Muscle of arm (tissue), 14 donors: ENCODE results near the gene IL1R2. TPM values are rescaled to one million over a fixed set of nuclear protein-coding genes. Genes with fewer than 3 reads are reported as not detected.

ENCODE experiments used
- DNase-seq: peaks from one replicate; pipeline ENCODE4 v3.0.0-alpha.2; 2013
- long read RNA-seq, 11 donors: transcript quantifications; one replicate each; lab custom pipeline, GENCODE V29; 2026
- polyA plus RNA-seq, 12 donors: library from polyadenylated mRNA; unstranded; fragments of 120-200 nt; gene quantifications; one replicate each; pipeline ENCODE4 v1.2.1, GENCODE V29; 2013; ENCODE audit not compliant: insufficient read length in 12 of 12

IL1R2 gene, protein sequence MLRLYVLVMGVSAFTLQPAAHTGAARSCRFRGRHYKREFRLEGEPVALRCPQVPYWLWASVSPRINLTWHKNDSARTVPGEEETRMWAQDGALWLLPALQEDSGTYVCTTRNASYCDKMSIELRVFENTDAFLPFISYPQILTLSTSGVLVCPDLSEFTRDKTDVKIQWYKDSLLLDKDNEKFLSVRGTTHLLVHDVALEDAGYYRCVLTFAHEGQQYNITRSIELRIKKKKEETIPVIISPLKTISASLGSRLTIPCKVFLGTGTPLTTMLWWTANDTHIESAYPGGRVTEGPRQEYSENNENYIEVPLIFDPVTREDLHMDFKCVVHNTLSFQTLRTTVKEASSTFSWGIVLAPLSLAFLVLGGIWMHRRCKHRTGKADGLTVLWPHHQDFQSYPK
- 1 to 10 TPM in 1 of 12 donors, under 1 TPM in 3, not detected in 8; 0.28 to 2.0 (median 0.54) TPM for polyA plus RNA-seq
- long read RNA-seq, donor 1, result 0 reads
- long read RNA-seq, donor 2, result 0 reads
- long read RNA-seq, donor 3, result 0 reads
- long read RNA-seq, donor 4, result 0 reads
- long read RNA-seq, donor 5, result 0 reads
- long read RNA-seq, donor 6, result 0 reads
- long read RNA-seq, donor 7, result 0 reads
- long read RNA-seq, donor 8, result 0 reads
- long read RNA-seq, donor 9, result 0 reads
- long read RNA-seq, donor 10, result 0 reads
- long read RNA-seq, donor 11, result 0 reads

DNA sequence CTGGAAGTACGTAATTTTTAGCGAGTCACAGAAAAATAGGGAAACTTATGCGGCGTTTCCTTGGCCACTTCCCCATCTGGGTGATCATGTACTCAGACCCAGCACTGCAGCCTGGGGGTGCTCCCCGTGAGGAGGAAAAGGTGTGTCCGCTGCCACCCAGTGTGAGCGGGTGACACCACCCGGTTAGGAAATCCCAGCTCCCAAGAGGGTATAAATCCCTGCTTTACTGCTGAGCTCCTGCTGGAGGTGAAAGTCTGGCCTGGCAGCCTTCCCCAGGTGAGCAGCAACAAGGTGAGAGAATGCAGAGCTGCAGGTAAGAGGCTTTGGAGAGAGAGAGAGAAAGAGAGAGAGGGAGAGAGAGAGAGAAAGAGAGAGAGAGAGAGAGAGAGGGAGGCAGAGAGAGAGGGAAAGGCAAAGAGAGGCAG is at the start of gene IL1R2:
IL1R2 (plus strand) TSS at position 240 of the 425 bp plus-strand sequence. CDS start 16,616 bp downstream, outside the sequence.
- DNase-seq, result no peak

DNA sequence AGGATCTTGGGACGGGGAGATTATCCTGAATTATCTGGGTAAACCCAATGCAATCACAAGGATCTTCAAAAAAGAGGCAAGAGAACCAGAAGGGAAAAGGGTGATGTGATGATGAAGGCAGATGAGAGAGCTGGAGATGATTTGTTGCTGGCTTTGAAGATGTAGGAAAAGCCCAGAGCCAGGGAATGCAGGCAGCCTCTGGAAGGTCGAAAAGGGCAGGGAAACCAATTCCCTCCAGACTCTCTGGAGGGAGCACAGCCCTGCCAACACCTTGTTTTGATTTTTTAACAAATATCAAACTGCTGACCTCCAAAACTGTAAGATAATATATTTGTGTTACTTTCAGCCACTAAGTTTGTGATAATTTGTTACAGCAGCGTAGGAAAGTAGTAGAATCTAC is 48.9 kb upstream of the IL1R2 start:
- DNase-seq, result no peak

DNA sequence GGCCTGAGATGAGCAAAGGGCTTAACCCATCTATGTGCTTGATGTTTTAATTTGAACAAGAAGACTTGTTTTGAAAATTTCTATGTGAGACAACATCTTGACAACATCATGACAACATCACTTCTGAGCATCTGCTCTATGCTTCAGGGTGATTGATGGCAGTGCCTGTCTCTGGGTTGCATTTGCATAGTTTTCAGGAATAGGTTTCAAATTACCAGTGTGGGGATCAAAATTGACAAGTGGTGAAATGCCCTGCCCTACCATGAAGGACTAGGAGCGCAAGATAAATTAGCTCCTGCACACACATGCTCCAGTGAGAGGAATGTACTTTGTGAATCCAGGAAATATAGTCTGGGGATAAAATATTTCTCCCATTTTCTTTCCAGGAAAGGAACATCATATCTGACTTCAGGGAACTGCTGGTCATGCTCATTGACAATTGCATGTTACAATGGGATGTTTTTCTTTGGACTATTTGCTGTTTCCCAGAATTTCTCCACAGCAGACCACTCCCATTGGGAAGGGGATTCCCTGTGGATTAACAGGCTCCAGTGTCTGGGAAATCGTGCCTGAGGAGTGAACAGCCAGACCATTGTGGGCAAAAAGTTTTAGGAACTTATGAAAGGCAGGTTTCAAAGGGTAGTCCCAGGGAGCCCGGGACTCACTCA is 45.3 kb upstream of the IL1R2 start:
- DNase-seq, result no peak

DNA sequence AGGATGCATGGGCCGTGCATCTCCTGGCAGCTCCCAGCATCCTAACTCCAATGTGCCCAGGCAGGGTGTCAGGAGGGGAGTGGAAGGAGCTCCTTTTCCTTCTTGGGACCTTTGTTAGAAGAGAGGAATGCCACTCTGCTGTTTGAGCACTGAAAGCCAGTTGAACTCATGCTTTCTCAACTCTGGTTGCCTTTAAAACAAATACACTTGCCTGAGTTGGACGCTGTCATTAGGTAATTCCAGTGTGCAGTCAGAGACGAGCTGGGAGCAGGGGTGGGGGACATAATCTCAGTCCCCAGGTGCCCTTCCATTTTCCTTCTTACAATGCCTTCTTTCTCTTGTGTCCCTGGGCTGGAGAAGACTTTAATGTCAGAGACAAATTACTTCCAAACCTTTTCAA is 44.4 kb upstream of the IL1R2 start:
- no peak for DNase-seq

DNA sequence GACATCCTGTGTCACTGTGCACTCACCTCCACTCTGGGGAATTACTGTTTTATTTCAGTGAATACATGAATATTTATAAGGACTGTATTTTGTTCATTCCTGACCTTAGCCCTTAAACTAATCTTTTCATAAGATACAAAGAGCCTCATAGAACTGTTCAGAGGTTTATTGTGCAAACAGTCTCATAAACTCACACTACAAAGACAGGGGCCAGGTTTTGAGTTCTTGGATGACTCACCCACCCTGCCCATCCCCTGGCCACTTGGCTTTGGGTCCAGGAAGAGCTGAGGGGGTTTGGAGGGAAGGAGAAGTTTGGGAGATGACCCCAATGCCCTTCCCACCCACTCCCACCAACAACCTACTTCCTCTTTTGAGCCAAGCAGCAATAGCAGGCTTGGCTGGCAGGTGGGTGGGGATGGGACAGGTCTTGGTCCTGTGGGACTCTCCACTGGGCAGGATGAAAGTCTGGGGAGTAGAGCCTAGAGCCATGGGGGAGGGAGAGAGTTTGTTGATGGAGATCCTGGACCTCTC is 43.1 kb upstream of the IL1R2 start:
- no peak for DNase-seq

DNA sequence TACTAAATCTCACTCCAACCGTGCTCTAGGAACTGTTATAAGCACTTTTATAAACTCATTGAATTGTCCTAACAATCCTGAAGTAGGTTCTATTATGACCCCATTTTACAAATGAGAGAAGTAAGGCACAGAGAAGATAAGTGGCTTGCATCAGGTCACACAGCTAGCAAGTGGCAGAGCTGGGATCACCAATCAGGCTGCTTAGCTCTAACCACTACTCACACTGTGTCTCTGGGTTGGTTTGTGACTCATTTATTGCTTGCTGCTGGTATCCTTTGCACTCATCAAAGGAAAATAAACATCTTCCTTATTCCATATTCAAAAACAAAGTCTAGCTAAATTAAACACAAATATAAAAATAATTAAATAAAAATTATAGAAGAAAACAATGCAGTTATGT is 42.5 kb upstream of the IL1R2 start:
- DNase-seq, result no peak

DNA sequence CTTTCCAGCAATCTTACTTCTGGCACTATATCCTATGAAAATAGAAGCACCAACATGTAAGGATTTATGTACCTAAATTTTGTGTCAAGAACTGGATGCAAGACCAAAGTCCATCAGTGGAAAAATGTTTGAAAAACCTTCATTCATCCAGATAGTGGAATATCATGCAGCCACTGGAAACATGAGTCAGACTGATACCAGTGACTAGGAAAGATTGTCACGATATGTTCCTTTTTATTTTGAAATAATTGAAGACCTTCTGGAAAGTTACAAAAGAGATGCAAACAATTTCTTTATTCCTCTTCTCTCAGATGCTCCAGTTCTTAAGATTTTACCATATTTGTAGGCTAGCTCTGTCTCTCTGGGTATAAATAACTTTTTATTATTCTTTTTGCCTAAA is 40.5 kb upstream of the IL1R2 start:
- no peak for DNase-seq

DNA sequence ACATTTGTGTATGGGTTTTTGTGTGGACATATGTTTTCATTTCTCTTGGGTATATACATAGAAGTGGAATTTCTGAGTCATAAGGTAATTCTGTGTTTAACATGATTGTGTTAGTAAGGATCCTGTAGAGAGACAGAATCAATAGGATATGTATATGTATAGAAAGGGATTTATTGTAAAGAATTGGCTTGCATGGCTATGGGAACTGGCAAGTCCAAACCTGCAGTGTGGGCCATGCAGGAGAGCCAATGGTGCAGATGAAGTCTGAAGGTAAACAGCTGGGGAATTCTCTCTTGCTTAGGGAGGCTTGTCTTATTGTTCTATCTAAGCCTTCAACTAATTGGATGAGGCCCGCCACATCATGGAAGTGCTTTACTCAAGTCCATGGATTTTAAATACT is 39.2 kb upstream of the IL1R2 start:
- no peak for DNase-seq

DNA sequence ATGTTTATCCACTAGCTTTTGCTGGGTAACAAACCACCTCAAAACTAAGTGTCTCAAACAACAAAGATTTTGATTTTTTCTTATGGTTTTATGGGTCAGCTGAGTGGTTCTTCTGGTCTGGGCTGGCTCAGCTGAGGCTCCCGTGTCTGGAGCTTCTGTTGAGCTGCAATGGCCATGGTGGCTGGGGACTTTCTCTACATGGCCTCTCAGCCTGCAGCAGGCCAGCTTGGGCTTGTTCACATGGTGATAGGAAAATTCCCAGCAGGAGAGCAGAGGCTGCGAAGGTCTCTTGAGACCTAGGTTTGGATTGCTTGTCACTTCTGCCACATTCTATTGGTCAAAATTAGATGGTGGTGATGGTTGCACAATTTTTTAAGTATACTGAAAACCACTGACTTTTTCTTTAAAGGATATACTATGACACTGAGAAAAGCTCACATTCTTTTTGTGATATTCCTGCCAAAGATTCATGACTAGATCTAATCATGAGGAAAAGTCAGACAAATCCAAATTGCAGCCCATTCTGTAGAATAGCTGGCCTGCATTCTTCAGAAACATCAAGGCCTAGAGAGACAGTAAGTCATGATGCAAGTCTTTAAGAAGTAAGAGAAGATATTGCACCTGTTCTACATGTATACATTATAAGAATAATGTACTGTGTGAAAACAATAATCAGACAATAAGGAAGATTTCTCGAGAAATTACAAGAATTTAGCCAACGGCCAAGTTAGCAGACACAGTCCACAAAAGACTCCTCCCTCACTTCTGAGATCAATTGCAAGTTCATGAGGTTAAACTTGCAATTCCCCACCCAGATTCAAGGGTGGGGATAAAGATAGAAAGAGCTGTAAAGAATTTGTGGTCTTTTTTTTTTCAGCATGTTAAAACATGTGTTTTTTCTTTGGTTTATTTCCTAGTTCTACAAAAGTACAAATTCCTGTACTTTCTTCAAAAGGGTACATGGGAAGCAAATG is 35.0 kb upstream of the IL1R2 start:
- DNase-seq, result no peak

DNA sequence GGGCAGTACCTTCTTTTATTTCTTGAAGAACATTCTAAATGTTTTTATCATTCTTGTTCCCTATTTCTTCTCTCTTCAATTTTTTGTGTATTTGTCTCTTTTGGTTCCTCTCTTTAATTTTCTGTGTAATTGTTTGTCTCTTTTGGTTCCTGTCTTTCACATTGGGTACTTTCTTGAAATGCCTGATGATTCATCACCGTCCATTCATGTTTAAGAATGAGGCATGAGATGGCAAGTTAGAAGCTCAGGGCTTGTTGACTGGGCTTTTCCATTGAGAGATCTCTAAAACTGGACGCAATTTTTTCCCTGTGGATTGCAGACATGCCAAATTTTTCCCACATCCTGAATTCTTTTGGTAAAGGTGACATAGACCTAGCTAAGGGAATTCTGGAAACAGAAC is 33.7 kb upstream of the IL1R2 start:
- no peak for DNase-seq

DNA sequence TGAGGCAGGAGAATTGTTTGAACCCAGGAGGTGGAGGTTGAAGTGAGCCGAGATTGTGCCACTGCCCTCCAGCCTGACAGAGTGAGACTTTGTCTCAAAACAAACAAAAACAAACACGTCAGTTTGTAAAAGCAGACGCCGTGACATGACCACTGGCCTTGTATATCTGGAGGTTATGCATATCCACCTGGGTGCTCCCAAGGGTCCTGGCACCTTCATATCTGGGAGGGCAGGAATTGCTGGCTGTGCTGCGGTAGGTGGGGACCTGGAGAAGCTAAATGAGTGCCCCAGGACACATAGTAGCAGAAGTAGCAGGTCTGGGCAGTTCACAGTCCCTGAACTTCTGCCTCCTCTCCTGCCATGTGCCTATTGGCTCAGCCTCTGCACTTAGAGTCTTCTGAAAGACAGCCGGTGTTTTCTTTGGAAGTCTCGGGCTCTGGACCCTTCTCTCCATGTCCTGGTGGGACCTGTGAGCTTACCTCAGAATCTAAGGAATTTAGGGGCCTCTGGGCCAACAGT is 30.9 kb upstream of the IL1R2 start:
- no peak for DNase-seq

DNA sequence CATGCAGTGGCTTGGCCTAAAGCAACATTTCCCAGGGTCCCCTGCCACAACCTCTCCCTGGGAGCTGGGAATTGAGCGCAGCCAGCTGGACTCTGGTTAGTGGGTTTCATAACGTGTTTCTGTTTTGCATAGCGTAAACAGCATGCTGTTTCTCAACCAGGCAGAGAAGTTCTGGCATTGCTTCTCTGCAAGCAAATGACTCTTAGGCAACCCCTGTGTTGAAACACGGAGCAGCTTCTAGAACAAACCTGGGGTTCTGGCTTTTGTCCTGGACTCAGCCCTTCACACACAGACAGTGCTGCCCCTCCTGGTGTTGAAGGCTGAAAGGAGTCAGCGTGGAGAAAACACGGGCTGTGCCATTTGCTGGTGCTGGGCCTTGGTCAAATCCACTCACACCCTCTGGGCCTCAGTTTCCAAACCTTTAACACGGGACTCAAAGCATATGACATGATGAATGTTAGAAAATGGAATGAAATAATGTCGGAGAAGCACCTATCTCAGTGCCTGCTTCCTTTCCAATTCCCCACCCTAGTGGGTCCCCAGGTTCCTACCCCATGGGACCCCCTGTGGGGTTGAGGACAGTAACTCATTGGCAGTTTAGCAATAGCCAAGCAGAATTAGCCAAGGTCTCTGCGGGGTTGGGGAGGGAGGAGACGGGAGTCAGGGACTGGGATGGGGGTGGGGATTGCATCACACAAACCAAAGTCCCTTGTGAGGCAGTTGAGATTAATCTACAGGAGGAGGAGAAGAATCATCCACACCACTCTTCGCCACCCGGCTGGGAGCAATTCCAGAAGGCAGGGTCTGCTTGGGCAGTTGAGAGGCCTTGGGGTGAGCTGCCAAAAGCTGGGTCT is 30.2 kb upstream of the IL1R2 start:
- DNase-seq, result peak; percentile 65

DNA sequence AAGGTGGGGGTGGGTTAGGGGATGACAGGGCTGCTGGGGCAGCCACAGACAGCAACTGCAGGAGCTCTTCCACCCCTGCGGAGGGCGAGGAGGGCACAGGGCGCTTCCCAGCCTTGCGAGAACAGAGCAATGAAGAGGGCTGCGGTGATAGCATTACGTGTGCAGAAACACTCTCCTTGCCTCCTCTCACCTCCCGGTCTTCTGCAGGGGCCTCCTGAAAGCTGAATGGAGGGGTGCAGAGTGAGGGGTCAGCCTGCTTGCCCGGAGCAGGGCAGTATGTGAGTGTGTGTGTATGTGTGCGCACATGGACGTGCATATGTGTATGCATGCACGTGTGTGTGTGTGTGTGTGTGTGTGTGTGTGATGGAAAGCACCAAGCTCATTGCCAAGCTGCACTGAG is 29.5 kb upstream of the IL1R2 start:
- DNase-seq, result no peak

DNA sequence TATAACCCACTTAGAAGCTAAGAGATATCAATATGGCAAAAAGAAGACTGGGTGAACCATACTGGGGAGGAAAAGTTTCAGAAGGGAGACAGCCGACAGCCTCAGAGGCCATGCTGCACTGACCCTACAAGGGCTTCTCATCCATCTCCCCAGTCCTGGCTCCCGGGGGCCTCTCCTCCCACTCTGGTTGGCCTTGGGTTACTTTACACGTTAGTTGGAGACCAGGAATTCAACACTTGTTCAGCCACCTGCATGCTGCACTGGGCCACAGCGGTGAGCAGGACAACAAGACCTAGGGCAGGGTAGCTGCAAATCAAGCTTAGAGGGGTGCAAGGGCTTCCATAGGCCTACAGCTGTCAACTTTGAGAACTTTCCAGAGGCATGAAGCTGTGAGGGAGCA is 28.6 kb upstream of the IL1R2 start:
- no peak for DNase-seq

DNA sequence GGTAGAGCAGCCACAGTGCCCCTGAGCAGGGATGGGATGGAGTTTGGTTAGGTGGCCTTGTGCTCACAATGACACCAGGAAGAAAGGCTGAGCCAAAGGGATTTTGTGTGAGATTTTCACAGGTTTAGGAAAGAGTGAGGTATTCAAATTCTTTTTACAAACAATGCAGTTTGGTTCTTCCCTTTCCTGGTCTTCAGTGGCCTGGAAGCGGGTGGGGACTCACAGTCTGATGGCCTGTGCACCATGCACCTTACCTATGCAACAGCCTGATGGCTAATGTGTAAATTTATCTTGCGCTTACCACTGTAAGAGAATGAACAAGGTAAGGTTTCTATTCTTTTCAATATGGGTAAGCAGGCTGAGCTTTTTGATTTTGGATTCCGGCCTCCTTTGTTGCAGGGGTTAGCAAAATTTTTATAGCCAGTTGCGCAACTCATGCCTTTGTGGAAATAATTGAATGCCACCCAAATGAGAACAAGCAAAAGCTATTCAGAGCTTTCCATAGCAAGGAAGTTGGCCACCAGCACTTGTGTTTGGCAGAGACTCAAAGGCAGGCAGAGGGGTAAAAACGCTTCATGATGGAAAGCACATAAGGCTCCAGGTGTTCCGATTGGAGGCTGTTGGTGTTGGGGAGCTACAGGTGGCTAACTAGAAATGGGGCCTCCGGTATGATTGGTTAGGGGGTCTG is 23.8 kb upstream of the IL1R2 start:
- DNase-seq, result no peak

DNA sequence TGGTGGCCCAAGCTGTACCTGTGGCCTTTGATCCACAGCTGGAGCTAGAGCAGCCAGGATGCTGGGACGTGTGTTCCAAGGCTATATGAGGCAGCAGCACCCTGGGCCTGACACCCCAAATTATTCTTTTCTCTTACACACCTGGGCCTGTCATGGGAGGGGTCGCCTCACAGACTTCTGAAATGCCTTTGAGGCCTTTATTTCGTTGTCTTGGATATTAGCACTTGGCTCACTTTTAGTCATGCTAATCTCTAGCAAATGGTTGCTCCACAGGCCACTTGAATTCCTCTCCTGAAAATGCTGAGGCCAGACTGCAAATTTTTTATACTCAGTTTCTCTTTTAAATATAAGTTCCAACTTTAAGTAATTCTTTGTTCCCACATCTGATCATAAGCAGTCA is 22.0 kb upstream of the IL1R2 start:
- DNase-seq, result no peak

DNA sequence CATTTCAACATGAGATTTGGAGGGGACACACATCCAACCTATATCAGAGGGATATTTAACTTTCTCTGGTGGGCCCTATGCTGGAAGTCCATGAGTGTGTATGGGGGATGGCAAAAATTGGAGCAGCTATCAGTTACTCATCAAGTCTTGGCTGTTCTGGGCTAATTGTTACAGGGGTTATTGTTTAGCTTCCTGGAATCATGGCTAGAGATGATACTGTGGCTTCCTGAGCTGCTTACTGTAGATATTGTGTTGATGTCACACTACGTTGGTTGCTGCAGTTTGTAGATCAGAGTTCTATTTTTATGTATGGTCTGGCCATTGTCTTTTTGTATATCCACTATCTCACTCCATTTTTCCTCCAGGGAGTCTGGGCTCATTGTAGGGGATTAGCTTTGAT is 20.9 kb upstream of the IL1R2 start:
- no peak for DNase-seq

DNA sequence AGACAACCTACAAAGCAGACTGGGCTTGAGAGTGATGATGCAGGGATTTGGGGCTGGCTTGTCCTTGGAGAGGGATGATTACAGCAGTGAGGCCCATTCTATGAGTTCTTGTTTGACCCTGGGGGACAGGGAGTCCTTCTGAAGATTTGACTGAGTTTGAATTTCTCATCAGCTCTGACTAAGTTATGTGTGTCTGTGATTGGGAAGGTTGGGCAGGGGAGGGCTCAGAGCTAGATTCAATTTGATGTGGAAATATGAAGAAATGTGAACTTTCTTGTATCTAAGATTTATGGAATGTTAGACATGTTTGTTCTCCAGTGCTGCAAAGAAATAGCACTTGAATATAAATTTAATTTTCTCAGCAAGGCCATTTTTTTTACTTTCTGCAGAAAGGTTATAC is 19.9 kb upstream of the IL1R2 start:
- DNase-seq, result no peak

DNA sequence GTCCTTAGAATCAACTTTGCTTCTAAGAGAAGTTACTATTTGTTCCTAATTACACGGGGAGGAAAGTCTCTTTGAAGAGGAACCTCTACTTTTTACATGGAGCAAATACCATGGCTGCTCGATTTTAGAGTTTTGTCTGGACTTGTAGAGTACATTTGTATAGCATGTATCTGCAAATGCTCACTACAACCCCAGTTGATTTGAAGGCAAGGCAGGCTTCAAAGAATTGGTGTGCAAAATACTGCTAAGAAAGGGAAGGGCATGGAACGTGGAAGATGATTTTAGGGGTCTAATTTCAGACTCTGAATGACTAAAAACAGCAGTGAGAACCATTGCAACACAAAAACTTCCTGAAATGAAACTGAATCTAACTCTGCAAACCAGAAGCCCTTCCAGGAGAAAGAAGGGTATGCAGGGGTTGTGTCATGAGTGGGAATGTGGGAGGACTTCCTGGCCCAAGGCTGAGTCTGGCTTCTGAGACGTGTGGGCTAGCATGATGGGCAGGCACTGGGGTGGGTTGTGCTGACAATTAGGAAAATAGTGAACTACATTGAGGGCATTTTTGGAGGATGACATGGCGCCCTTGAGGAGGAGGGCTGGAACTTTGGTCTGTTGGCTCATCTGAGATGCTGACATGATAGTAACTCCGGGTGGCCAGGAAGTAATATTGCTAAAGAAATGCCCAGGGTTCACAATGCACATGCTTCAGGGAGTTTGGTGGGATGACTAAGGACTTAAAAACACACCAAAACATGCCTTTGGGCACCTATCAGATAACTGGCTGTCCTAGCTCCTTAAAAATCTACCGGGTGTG is 18.9 kb upstream of the IL1R2 start:
- no peak for DNase-seq
